GM12801 (cell line): ENCODE results near the gene SSH2.

Experiments used
- TF ChIP-seq, protein P1 (sequence below): IDR thresholded peaks from one replicate; pipeline ENCODE4 v1.5.1; 2011; ENCODE audit warnings: control low read depth; ENCODE audit not compliant: insufficient read length; ENCODE audit errors: extremely low read depth

Gene SSH2

DNA sequence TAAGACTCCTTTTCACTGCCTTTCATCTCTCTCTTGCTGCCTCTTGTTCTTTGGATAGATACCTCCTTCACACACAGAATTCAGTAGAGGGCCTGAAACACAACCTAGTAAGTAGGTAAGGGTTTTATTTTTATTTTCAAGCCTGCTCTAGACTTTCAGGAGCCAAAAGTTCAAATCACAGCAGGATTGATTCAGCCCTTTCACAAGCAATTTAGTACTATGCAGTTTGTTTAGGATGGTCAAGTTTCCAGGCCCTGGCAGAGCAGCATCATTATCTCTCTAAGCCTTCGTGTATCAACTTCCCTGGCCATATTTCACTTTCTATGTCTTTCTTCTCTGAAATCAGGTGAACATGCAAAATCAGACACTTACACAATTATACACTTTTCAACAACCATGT, 158.5 kb downstream of the SSH2 start:
- TF ChIP-seq, protein P1, sequence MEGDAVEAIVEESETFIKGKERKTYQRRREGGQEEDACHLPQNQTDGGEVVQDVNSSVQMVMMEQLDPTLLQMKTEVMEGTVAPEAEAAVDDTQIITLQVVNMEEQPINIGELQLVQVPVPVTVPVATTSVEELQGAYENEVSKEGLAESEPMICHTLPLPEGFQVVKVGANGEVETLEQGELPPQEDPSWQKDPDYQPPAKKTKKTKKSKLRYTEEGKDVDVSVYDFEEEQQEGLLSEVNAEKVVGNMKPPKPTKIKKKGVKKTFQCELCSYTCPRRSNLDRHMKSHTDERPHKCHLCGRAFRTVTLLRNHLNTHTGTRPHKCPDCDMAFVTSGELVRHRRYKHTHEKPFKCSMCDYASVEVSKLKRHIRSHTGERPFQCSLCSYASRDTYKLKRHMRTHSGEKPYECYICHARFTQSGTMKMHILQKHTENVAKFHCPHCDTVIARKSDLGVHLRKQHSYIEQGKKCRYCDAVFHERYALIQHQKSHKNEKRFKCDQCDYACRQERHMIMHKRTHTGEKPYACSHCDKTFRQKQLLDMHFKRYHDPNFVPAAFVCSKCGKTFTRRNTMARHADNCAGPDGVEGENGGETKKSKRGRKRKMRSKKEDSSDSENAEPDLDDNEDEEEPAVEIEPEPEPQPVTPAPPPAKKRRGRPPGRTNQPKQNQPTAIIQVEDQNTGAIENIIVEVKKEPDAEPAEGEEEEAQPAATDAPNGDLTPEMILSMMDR, result no peak

DNA sequence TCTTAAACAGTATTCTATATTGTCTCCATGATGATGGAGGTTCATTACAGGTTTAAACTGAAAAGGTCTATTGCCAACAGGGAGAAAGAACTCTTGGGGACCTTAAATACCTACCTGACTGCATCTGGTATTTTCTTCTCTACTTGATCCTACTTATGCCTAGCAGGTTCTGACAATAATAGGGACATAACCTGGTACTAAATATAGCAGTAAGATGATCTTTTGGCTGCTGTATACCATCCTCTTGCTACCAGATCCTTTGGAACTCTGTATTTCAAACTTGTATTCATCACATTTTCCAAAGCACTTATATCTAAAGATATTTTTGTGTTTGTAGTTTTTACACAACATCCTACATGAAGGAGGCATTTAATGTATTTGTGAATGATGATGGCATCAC, 160.8 kb downstream of the SSH2 start:
- TF ChIP-seq, protein P1, result no peak

DNA sequence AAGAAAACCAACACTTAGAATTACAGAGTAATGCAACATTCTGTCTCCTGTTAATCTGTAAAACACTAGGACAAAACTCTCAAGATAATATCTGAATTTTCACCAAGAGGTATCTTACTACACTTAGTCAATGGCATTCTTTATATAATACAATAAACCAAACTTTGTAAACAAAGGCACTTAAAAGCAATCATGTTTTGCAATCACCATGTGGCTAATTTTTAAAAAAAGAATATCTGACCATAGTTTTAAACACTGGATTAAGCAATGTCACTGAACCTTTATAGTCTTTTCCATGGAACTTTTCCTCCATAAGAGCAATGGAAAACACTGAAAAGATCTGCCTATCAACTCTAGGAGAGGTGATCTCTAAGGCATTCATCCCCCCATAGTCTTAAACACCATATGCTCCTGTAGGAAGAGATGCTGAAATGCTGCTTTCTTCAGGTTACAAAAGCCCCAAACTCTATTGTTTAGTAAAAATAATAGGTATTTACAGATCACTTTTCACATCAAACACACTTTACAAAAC, 163.2 kb downstream of the SSH2 start:
- TF ChIP-seq, protein P1, result no peak

DNA sequence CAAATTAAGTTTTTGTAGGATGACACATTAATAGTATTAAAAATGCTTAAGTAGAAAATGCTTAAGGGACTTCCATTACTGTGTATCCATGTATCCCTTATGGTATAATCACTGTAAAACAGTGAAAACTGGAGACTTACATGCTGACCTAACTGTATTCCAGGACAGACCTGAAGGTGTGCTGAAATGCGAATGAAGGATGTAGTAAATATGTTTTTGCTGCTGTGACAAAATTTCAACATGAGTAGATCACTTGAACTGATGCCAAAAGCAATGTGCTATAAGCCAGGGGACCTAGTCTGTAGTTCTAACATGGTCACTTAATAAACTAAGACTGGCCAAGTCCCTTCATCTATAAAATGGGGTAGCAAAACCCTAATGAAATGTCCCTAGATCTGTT, 165.3 kb downstream of the SSH2 start:
- TF ChIP-seq, protein P1, result no peak

DNA sequence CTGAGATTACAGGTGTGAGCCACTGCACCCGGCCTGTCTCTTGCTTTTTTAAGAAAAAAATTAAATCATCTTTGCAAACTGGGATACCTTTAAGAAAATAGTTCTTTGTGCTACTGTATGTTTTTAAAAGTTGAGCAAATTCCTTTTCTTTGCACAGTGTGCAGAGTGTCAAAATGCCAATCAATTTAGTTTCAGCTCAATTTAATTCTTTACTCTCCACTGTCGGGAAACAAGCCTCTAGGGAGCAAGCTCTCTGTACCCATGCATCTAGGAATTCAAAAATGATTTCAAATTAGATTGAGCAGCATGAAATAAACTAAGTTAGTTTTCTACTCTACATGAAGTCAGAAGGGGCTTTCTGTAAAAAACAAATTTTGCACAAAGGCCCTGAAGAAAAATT, 165.8 kb downstream of the SSH2 start:
- TF ChIP-seq, protein P1, result no peak

DNA sequence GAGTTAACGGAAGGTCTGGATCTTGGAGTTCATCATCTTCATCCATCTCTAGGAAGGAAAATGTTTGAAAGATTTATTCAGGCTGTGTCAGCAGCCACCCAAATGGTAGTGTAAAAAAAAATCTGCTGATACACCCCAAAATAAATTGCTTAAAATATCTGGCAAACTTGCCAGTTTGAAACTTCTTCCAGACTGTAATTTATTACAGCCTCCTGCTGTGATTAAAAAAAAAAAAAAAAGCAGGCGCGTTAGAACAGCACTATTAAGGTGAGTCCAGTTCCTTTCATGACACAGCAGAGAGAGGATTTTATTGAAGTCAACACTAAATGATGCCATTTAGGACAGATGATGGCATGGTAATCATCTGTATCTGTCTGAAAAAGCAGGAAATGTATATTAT, 166.8 kb downstream of the SSH2 start:
- TF ChIP-seq, protein P1, result no peak

DNA sequence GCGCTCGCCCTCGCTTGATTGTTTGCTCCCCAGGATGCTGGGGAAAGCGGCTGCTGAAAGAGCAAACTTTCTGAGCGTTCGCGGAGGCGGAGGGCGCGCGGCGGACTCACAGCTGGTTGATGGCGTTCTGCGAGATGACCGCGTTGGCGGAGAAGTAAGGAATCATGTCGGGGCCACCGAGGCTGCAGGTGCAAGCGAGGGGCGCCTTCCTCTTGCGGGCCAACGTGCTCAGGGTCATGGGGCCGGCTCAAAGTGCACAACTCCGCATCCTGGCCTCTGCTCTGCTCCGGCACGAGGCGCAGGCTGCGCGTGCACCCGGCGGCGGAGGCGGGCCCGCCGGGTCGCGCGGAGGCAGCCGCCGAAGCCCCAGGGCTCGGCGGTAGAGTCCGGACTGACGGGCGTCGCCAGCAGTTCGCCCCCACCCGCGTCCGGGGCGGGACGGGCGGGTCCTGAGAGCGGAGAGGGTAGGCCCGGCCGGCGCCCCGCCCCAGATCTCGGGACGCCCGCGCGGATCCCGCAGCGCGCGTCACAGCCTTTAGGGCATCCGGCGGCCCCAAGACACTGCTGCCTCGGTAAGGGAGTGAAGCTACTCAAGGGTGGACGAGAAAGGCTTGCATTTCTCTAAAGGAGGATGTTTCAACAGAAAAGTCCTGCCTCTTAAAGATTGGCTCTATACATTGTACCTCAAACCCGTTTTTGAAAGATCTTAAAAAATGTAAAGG, 168.8 kb downstream of the SSH2 start:
- TF ChIP-seq, protein P1, result no peak
